Measurements from ENCODE around the gene USP17L29.
A peak's percentile ranks its signal among the peaks of the same experiment; 100 is the strongest.
"Not testable (repeated sequence)": the region's sequence is repeated elsewhere in the genome, so short reads cannot be mapped to it uniquely, and the experiment has no call there.

Gene USP17L29, protein sequence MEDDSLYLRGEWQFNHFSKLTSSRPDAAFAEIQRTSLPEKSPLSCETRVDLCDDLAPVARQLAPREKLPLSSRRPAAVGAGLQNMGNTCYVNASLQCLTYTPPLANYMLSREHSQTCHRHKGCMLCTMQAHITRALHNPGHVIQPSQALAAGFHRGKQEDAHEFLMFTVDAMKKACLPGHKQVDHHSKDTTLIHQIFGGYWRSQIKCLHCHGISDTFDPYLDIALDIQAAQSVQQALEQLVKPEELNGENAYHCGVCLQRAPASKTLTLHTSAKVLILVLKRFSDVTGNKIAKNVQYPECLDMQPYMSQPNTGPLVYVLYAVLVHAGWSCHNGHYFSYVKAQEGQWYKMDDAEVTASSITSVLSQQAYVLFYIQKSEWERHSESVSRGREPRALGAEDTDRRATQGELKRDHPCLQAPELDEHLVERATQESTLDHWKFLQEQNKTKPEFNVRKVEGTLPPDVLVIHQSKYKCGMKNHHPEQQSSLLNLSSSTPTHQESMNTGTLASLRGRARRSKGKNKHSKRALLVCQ

DNA sequence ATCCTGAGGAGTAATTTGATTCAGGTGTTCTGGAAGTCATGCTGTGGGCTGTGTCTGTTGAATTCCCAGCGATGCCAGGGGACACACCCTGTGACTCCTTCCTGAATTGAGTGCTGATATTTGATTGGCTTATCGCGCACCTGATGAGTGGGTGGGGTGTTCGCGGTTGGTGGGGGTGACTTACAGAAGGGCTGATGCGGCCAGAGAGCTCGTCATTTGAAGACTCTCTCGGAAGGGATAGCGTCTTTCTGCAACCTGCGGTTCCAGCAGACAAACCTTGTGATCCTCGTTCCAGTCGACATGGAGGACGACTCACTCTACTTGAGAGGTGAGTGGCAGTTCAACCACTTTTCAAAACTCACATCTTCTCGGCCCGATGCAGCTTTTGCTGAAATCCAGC lies at the start of gene USP17L29:
Gene USP17L29 (plus strand): TSS at position 301 of the 400 bp plus-strand sequence. CDS start 0 bp downstream, at position 301.
- DNase-seq (ENCODE audit: low read depth in 4 of 4, low spot score in 1 of 4): not testable (repeated sequence)

DNA sequence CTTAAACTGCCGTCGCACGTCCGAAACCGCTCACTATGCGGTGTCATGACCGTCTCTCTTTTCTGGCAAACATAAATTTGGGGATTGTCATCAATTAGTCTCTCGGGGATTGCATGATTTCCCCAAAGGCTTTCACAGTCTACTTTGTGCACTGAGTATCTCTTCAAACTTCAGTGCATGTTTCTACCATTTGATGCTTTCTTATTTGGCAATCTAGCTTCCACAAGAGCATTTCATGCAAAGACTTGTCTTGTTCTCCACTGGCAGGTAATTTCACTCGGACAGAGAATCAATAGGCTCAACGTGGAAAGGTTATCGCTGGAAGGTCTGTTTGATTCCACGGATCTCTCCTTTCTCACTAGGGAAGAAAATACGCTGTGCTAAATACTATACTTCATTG lies 29.2 kb upstream of the USP17L29 start:
- not testable (repeated sequence) for DNase-seq (ENCODE audit: low read depth in 4 of 4, low spot score in 1 of 4)

DNA sequence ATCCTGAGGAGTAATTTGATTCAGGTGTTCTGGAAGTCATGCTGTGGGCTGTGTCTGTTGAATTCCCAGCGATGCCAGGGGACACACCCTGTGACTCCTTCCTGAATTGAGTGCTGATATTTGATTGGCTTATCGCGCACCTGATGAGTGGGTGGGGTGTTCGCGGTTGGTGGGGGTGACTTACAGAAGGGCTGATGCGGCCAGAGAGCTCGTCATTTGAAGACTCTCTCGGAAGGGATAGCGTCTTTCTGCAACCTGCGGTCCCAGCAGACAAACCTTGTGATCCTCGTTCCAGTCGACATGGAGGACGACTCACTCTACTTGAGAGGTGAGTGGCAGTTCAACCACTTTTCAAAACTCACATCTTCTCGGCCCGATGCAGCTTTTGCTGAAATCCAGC lies 28.6 kb upstream of the USP17L29 start, which contains the start of gene USP17L24:
Gene USP17L24 (plus strand): TSS at position 301 of the 400 bp plus-strand sequence. CDS start 0 bp downstream, at position 301.
- DNase-seq (ENCODE audit: low read depth in 4 of 4, low spot score in 1 of 4): not testable (repeated sequence)

DNA sequence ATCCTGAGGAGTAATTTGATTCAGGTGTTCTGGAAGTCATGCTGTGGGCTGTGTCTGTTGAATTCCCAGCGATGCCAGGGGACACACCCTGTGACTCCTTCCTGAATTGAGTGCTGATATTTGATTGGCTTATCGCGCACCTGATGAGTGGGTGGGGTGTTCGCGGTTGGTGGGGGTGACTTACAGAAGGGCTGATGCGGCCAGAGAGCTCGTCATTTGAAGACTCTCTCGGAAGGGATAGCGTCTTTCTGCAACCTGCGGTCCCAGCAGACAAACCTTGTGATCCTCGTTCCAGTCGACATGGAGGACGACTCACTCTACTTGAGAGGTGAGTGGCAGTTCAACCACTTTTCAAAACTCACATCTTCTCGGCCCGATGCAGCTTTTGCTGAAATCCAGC lies 23.8 kb upstream of the USP17L29 start, which contains the start of gene USP17L25:
Gene USP17L25 (plus strand): TSS at position 301 of the 400 bp plus-strand sequence. CDS start 0 bp downstream, at position 301.
- not testable (repeated sequence) for DNase-seq (ENCODE audit: low read depth in 4 of 4, low spot score in 1 of 4)

DNA sequence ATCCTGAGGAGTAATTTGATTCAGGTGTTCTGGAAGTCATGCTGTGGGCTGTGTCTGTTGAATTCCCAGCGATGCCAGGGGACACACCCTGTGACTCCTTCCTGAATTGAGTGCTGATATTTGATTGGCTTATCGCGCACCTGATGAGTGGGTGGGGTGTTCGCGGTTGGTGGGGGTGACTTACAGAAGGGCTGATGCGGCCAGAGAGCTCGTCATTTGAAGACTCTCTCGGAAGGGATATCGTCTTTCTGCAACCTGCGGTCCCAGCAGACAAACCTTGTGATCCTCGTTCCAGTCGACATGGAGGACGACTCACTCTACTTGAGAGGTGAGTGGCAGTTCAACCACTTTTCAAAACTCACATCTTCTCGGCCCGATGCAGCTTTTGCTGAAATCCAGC lies 19.1 kb upstream of the USP17L29 start, which contains the start of gene USP17L26:
Gene USP17L26 (plus strand): TSS at position 301 of the 400 bp plus-strand sequence. CDS start 0 bp downstream, at position 301.
- not testable (repeated sequence) for DNase-seq (ENCODE audit: low read depth in 4 of 4, low spot score in 1 of 4)

DNA sequence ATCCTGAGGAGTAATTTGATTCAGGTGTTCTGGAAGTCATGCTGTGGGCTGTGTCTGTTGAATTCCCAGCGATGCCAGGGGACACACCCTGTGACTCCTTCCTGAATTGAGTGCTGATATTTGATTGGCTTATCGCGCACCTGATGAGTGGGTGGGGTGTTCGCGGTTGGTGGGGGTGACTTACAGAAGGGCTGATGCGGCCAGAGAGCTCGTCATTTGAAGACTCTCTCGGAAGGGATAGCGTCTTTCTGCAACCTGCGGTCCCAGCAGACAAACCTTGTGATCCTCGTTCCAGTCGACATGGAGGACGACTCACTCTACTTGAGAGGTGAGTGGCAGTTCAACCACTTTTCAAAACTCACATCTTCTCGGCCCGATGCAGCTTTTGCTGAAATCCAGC lies 14.3 kb upstream of the USP17L29 start, which contains the start of gene USP17L5:
Gene USP17L5 (plus strand): TSS at position 301 of the 400 bp plus-strand sequence. CDS start 0 bp downstream, at position 301.
- DNase-seq (ENCODE audit: low read depth in 4 of 4, low spot score in 1 of 4): not testable (repeated sequence)

DNA sequence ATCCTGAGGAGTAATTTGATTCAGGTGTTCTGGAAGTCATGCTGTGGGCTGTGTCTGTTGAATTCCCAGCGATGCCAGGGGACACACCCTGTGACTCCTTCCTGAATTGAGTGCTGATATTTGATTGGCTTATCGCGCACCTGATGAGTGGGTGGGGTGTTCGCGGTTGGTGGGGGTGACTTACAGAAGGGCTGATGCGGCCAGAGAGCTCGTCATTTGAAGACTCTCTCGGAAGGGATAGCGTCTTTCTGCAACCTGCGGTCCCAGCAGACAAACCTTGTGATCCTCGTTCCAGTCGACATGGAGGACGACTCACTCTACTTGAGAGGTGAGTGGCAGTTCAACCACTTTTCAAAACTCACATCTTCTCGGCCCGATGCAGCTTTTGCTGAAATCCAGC lies 9.6 kb upstream of the USP17L29 start, which contains the start of gene USP17L27:
Gene USP17L27 (plus strand): TSS at position 301 of the 400 bp plus-strand sequence. CDS start 0 bp downstream, at position 301.
- not testable (repeated sequence) for DNase-seq (ENCODE audit: low read depth in 4 of 4, low spot score in 1 of 4)

DNA sequence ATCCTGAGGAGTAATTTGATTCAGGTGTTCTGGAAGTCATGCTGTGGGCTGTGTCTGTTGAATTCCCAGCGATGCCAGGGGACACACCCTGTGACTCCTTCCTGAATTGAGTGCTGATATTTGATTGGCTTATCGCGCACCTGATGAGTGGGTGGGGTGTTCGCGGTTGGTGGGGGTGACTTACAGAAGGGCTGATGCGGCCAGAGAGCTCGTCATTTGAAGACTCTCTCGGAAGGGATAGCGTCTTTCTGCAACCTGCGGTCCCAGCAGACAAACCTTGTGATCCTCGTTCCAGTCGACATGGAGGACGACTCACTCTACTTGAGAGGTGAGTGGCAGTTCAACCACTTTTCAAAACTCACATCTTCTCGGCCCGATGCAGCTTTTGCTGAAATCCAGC lies 4.8 kb upstream of the USP17L29 start, which contains the start of gene USP17L28:
Gene USP17L28 (plus strand): TSS at position 301 of the 400 bp plus-strand sequence. CDS start 0 bp downstream, at position 301.
- not testable (repeated sequence) for DNase-seq (ENCODE audit: low read depth in 4 of 4, low spot score in 1 of 4)

DNA sequence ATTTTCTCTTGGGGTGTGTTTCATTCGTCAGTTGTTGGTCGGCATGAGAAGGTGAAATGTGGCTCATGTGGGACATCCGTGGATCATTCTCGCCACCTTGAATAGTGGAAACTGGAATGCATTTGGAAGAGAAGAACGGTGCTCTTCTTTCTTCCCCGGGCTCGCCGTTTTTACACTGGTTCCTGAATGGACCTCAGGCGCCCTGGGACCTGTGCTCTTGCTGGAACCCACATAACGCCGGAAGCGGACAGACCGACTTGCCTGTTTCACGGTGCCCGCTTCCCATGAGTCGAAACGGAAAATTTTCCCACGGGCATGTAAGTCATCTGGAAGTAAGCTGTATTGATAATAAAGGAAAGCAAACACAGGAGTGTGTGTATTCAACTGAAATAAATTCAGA lies 2.6 kb upstream of the USP17L29 start:
- DNase-seq (ENCODE audit: low read depth in 4 of 4, low spot score in 1 of 4): not testable (repeated sequence)

DNA sequence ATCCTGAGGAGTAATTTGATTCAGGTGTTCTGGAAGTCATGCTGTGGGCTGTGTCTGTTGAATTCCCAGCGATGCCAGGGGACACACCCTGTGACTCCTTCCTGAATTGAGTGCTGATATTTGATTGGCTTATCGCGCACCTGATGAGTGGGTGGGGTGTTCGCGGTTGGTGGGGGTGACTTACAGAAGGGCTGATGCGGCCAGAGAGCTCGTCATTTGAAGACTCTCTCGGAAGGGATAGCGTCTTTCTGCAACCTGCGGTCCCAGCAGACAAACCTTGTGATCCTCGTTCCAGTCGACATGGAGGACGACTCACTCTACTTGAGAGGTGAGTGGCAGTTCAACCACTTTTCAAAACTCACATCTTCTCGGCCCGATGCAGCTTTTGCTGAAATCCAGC lies 9.4 kb downstream of the USP17L29 start, which contains the start of gene USP17L30:
Gene USP17L30 (plus strand): TSS at position 301 of the 400 bp plus-strand sequence. CDS start 0 bp downstream, at position 301.
- DNase-seq (ENCODE audit: low read depth in 4 of 4, low spot score in 1 of 4): not testable (repeated sequence)

DNA sequence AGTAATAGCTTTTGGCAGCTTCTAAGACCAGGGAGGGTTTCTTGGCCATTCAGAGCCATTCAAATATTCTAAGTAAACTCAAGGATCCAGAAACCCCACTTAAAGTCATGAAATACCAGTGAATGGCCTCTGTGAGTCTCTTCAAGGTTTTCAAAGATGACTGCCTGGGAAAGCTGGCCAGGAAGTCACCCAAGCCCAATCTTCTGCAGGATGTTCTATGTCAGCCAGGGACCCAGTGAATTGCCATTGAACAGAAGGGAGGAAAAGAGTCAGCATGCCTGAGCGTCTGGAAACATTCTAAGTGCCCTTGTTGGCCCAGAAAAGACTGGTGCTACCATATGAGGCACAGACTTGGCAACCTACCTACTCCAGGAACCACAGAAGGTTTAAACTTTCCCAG lies 26.4 kb downstream of the USP17L29 start:
- DNase-seq (ENCODE audit: low read depth in 4 of 4, low spot score in 1 of 4): not testable (repeated sequence)

DNA sequence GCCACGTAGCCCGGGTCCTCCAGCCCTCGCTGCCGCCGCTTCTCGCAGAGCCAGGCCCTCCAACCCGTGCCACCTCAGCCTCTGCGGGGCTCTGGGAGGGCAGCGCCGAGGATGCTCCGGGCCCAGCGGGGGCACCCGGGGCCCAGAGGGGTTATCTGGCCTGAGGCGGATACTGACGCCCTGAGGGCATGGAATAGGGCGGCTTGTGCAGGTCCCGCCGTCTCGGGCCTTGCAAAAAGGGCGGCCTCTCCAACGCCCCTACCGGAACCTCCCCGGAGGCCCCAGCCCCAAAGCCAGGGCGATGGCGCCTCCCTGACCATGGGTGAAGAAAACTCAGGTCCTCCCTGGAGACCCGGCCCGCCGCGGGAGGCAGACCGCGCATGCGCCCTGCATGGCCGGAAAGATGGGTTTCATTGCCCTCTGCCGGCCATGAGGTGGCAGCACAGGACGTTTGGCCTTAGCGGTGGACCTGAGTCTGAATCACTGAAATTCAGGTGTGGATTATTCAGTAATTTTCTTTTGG lies 27.6 kb downstream of the USP17L29 start:
- peak in 3 of 4 experiments; percentile 16 to 40 (median 32) for DNase-seq (ENCODE audit: low read depth in 4 of 4, low spot score in 1 of 4)

DNA sequence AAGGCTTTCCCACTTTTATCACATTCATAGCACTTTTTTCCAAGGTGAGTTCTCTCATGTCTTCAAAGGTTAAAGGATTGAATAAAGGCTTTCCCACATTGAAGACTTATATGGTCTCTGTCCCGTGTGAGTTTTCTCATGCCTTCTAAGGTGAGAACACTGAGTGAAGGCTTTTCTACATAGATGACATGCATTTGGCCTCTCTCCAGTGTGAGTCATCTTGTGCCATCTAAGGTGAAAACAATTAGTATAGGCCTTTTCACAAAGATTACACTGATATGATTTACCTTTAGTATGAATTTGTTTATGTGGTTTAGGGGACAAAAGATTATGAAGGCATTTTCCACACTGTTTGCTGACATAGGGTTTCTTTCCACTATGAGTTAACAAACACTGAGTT lies 30.7 kb downstream of the USP17L29 start:
- no peak for DNase-seq (ENCODE audit: low read depth in 4 of 4, low spot score in 1 of 4)

DNA sequence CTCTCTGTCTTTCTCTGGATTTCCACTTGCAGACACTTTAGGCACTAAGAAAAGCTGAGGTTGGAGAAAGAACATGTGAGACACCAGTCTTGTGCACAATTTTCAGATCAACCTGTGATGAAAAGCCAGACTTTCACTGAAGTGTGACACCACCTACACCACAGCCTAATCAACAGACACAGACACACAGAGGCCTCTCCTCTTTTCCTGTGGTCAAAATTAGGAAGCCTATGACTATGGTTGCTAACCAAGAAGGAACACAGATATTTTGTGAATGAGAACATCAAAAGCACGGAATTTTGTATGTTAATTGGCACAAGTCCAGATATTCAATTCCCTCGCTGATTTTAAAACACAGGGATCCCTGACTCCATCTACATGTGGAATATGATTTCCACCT lies 35.6 kb downstream of the USP17L29 start:
- not testable (repeated sequence) for DNase-seq (ENCODE audit: low read depth in 4 of 4, low spot score in 1 of 4)

All from stimulated activated CD4-positive, alpha-beta T cell treated with anti-CD3 and anti-CD28 coated beads, Interleukin-1b, Interleukin-23, amount 100 ng/mL, for 24 hours (primary cell).